ENCODE results near the gene FNDC11. TPM values are rescaled to one million over a fixed set of nuclear protein-coding genes. Genes with fewer than 3 reads are reported as not detected.
"Not testable (repeated sequence)": the region's sequence is repeated elsewhere in the genome, so short reads cannot be mapped to it uniquely, and the experiment has no call there.

The FNDC11 gene
- total and polyA plus RNA-seq, 2 donors, result 1.1 to 1.2 TPM

DNA sequence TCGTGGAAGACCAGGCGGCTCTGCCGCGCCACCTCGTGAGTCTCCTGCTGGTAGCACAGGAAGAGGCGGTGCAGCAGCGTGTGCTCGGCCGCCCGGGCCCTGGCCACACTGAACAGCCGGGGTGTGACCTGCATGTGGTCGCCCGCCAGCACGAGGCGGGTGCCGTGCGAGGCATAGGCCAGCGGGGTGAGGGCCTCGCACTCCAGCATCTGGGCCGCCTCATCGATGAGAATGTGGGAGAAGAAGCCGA, 13.1 kb downstream of the FNDC11 start:
- DNase-seq (ENCODE audit: low read depth in 6 of 9, low spot score in 9 of 9), result no peak
- no peak overlapping the region for H3K4me3 ChIP-seq (ENCODE audit: low read length in 2 of 2)
- H3K36me3 ChIP-seq (ENCODE audit: control insufficient read depth in 2 of 2, insufficient read depth in 2 of 2, low read length in 1 of 2), result peaks cover 0 to 18% of the 10 kb centered on the region in 2 donors
- peaks cover 0 to 7% of the 10 kb centered on the region in 2 donors for H3K9me3 ChIP-seq (ENCODE audit: control insufficient read depth in 2 of 2, insufficient read depth in 1 of 2, low read length in 1 of 2)
- peaks cover 15% of the 10 kb centered on the region in 2 donors for H3K4me1 ChIP-seq (ENCODE audit: control insufficient read depth in 2 of 2, insufficient read depth in 2 of 2, low read length in 2 of 2)
- no peak overlapping the region for H3K27ac ChIP-seq (ENCODE audit: low read depth in 1 of 2, low read length in 1 of 2)
- WGBS, result 91% methylated on average over 22 of the region's 22 CpGs
- peaks cover 4 to 31% of the 10 kb centered on the region in 2 donors for H3K27me3 ChIP-seq (ENCODE audit: control insufficient read depth in 2 of 2, insufficient read depth in 1 of 2, low read length in 1 of 2)

GRCh38 chr20:63567386-63568169, 13.6 kb downstream of the FNDC11 start:
- H3K4me1 ChIP-seq (ENCODE audit: control insufficient read depth in 2 of 2, insufficient read depth in 2 of 2, low read length in 2 of 2), result peaks cover 15% of the 10 kb centered on the region in 2 donors
- no peak overlapping the region for H3K27ac ChIP-seq (ENCODE audit: low read depth in 1 of 2, low read length in 1 of 2)
- WGBS, result 36% methylated on average over 37 of the region's 37 CpGs
- peak in 2 of 9 donors; percentile 18 to 45 for DNase-seq (ENCODE audit: low read depth in 6 of 9, low spot score in 9 of 9)
- H3K4me3 ChIP-seq (ENCODE audit: low read length in 2 of 2), result no peak overlapping the region
- H3K9me3 ChIP-seq (ENCODE audit: control insufficient read depth in 2 of 2, insufficient read depth in 1 of 2, low read length in 1 of 2), result peaks cover 0 to 7% of the 10 kb centered on the region in 2 donors
- H3K36me3 ChIP-seq (ENCODE audit: control insufficient read depth in 2 of 2, insufficient read depth in 2 of 2, low read length in 1 of 2), result peaks cover 0 to 21% of the 10 kb centered on the region in 2 donors
- H3K27me3 ChIP-seq (ENCODE audit: control insufficient read depth in 2 of 2, insufficient read depth in 1 of 2, low read length in 1 of 2), result peaks cover 5 to 31% of the 10 kb centered on the region in 2 donors

GRCh38 chr20:63568170-63568981, 14.4 kb downstream of the FNDC11 start:
- peaks cover 5 to 36% of the 10 kb centered on the region in 2 donors for H3K27me3 ChIP-seq (ENCODE audit: control insufficient read depth in 2 of 2, insufficient read depth in 1 of 2, low read length in 1 of 2)
- no peak overlapping the region for H3K27ac ChIP-seq (ENCODE audit: low read depth in 1 of 2, low read length in 1 of 2)
- no peak overlapping the region for H3K4me3 ChIP-seq (ENCODE audit: low read length in 2 of 2)
- peaks cover 17 to 19% of the 10 kb centered on the region in 2 donors for H3K4me1 ChIP-seq (ENCODE audit: control insufficient read depth in 2 of 2, insufficient read depth in 2 of 2, low read length in 2 of 2)
- WGBS, result 38% methylated on average over 43 of the region's 43 CpGs
- H3K9me3 ChIP-seq (ENCODE audit: control insufficient read depth in 2 of 2, insufficient read depth in 1 of 2, low read length in 1 of 2), result peaks cover 0 to 9% of the 10 kb centered on the region in 2 donors
- H3K36me3 ChIP-seq (ENCODE audit: control insufficient read depth in 2 of 2, insufficient read depth in 2 of 2, low read length in 1 of 2), result peaks cover 0 to 16% of the 10 kb centered on the region in 2 donors
- no peak for DNase-seq (ENCODE audit: low read depth in 6 of 9, low spot score in 9 of 9)

GRCh38 chr20:63568986-63569949, 15.3 kb downstream of the FNDC11 start:
- 93% methylated on average over 46 of the region's 46 CpGs for WGBS
- DNase-seq (ENCODE audit: low read depth in 6 of 9, low spot score in 9 of 9), result no peak

DNA sequence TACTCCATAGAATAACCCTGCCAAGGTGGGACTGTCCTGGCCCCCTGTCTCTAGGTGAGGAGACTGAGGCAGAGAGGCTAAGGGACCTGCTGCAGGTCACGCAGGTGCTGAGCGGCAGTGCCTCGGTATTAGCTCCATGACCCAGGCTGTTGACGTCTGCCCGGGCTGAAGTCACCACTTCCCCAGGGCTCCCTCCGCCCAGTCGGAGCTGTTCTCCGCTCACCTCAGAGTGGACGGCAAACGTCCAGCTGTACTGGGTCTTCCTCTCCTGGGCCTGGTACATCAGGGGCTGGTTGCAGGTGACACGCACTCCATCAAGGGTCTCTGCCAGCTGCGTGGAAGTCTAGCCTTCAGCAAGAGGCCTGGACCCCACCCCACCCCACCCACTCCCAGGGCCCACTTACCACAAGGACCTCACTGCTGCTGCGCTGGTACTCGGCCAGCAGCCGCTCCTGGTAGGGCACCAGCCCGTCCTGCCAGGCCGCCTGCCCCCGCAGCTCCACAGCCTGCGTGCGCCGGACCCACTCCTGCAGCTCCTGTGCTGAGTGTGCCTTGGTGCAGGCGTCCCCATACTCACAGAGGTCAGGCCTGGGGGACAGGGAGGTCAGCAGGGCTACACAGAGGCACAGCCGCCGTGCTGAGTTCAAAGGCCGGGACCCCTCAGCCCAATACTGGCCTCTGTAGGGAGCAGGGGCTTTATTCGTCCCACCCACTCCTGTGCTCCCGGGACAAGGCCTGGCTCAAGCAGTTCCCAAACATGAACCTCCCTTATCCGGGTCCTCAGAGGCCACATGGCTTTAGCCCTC, 16.5 kb downstream of the FNDC11 start:
- H3K4me3 ChIP-seq (ENCODE audit: low read length in 2 of 2), result no peak overlapping the region
- H3K9me3 ChIP-seq (ENCODE audit: control insufficient read depth in 2 of 2, insufficient read depth in 1 of 2, low read length in 1 of 2), result peaks cover 0 to 9% of the 10 kb centered on the region in 2 donors
- no peak for DNase-seq (ENCODE audit: low read depth in 6 of 9, low spot score in 9 of 9)
- WGBS, result 98% methylated on average over 28 of the region's 28 CpGs
- peaks cover 0 to 12% of the 10 kb centered on the region in 2 donors for H3K36me3 ChIP-seq (ENCODE audit: control insufficient read depth in 2 of 2, insufficient read depth in 2 of 2, low read length in 1 of 2)
- no peak overlapping the region for H3K27ac ChIP-seq (ENCODE audit: low read depth in 1 of 2, low read length in 1 of 2)
- peaks cover 24 to 28% of the 10 kb centered on the region in 2 donors for H3K4me1 ChIP-seq (ENCODE audit: control insufficient read depth in 2 of 2, insufficient read depth in 2 of 2, low read length in 2 of 2)
- H3K27me3 ChIP-seq (ENCODE audit: control insufficient read depth in 2 of 2, insufficient read depth in 1 of 2, low read length in 1 of 2), result peaks cover 5 to 53% of the 10 kb centered on the region in 2 donors

More at GRCh38 chr20:63568986-63569949, 15.3 kb downstream of the FNDC11 start:
- Histone ChIP-seq H3K4me3 (ENCODE audit: low read length in 2 of 2) (no peak overlapping the region), H3K9me3 (ENCODE audit: control insufficient read depth in 2 of 2, insufficient read depth in 1 of 2, low read length in 1 of 2) (peaks cover 0 to 9% of the 10 kb centered on the region in 2 donors), H3K36me3 (ENCODE audit: control insufficient read depth in 2 of 2, insufficient read depth in 2 of 2, low read length in 1 of 2) (peaks cover 0 to 16% of the 10 kb centered on the region in 2 donors), H3K4me1 (ENCODE audit: control insufficient read depth in 2 of 2, insufficient read depth in 2 of 2, low read length in 2 of 2) (peaks cover 20 to 24% of the 10 kb centered on the region in 2 donors), H3K27me3 (ENCODE audit: control insufficient read depth in 2 of 2, insufficient read depth in 1 of 2, low read length in 1 of 2) (peaks cover 5 to 41% of the 10 kb centered on the region in 2 donors), H3K27ac (ENCODE audit: low read depth in 1 of 2, low read length in 1 of 2) (no peak overlapping the region)

GRCh38 chr20:63571087-63571478, 17.1 kb downstream of the FNDC11 start:
- not testable (repeated sequence) for H3K4me3 ChIP-seq (ENCODE audit: low read length in 2 of 2); H3K27ac ChIP-seq (ENCODE audit: low read depth in 1 of 2, low read length in 1 of 2); H3K9me3 ChIP-seq (ENCODE audit: control insufficient read depth in 2 of 2, insufficient read depth in 1 of 2, low read length in 1 of 2); H3K36me3 ChIP-seq (ENCODE audit: control insufficient read depth in 2 of 2, insufficient read depth in 2 of 2, low read length in 1 of 2); DNase-seq (ENCODE audit: low read depth in 6 of 9, low spot score in 9 of 9)
- H3K27me3 ChIP-seq (ENCODE audit: control insufficient read depth in 2 of 2, insufficient read depth in 1 of 2, low read length in 1 of 2), result peaks cover 5 to 57% of the 10 kb centered on the region in 2 donors
- 72% methylated on average over 7 of the region's 11 CpGs for WGBS
- H3K4me1 ChIP-seq (ENCODE audit: control insufficient read depth in 2 of 2, insufficient read depth in 2 of 2, low read length in 2 of 2), result peaks cover 24 to 28% of the 10 kb centered on the region in 2 donors

DNA sequence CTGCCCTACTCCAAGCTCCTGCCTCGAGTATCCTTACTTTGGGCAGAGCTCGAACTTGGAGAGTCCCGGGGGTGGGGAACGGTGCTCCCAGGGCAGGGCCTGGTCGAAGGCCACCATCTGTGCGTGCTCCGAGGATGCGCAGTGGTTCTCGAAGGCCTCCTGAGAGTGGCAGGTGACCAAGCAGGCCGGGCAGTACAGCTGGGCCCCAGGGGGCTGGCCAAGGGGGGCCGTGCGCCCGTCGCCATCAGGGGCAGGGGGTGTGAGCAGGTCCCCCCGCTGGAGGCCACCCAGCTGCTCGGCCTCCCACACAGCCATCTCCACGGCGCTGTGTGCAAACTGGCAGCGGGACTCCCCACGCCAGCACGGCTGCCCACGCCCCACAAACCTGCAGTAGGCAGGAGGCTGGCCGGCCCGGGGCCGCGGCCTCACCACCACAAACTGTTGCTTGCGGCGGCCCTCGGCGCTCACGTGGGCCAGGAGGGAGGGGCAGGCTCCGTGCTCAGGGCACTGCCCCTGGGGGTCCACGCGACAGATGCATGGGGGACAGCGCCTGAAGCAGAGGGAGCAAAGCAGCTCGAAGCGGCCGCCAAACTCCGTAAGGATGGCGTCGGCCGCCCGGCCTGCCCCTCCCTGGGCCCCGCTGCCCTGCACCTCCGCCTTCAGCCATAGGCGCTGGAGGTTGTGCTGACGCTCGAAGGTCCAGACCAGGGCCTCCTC, 18.3 kb downstream of the FNDC11 start:
- peaks cover 24 to 28% of the 10 kb centered on the region in 2 donors for H3K4me1 ChIP-seq (ENCODE audit: control insufficient read depth in 2 of 2, insufficient read depth in 2 of 2, low read length in 2 of 2)
- peaks cover 0 to 4% of the 10 kb centered on the region in 2 donors for H3K36me3 ChIP-seq (ENCODE audit: control insufficient read depth in 2 of 2, insufficient read depth in 2 of 2, low read length in 1 of 2)
- peaks cover 5 to 57% of the 10 kb centered on the region in 2 donors for H3K27me3 ChIP-seq (ENCODE audit: control insufficient read depth in 2 of 2, insufficient read depth in 1 of 2, low read length in 1 of 2)
- H3K9me3 ChIP-seq (ENCODE audit: control insufficient read depth in 2 of 2, insufficient read depth in 1 of 2, low read length in 1 of 2), result peaks cover 0 to 9% of the 10 kb centered on the region in 2 donors
- no peak overlapping the region for H3K27ac ChIP-seq (ENCODE audit: low read depth in 1 of 2, low read length in 1 of 2)
- DNase-seq (ENCODE audit: low read depth in 6 of 9, low spot score in 9 of 9), result no peak
- no peak overlapping the region for H3K4me3 ChIP-seq (ENCODE audit: low read length in 2 of 2)
- WGBS, result 98% methylated on average over 48 of the region's 48 CpGs
